Activated CD4-positive, alpha-beta T cell treated with anti-CD3 and anti-CD28 coated beads for 4 hours (primary cell): Measurements from ENCODE around the gene PACC1.

Experiments
- DNase-seq, 2 donors: peaks; one replicate each; pipeline ENCODE4 v3.0.0-alpha.2; 2020

The PACC1 gene

GRCh38 chr1:212414328-212415106 lies at the start of gene PACC1:
TSS of gene PACC1 (minus strand) at chr1:212414886. CDS start at chr1:212414757, 129 bp downstream.
- DNase-seq, result peak; percentile 78 to 83

GRCh38 chr1:212463565-212464285 lies 49.0 kb upstream of the PACC1 start:
- DNase-seq, result no peak

DNA sequence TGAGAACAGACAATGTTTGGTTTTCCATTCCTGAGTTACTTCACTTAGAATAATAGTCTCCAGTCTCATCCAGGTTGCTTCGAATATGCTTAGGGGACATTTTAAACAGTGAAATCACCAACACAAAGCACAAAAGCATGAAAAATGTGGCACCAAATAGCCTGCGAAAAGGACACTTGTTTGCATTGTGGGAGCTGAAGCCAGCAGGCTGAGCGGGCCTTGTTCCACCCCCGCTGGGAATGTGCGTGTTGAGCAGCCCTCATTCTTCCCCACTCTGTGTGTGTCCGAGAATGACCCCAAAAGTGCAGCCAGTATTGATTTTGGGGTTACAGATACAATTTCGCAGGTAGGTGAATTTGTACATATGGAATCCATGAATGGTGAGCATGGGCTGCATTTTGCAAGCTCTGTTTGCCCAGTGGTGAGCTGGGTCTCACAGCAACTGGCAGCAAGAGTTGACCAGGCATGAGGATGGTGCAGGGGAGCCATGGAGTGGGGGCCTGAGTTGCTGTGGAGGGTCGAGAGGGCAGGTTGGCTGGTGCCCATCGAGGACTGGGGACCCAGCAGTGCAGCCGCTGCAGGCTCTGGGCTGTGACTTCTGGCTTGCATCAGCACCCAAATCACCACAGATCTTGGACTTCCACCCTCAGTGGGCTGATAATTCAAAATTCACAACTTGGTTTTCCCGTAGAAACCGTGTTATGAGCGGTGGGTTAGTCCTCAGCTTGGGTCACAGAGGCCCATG lies 47.4 kb upstream of the PACC1 start:
- DNase-seq, result no peak

- no peak for DNase-seq
These were observed 45.7 kb upstream of the PACC1 start for GRCh38 chr1:212460376-212460775.

GRCh38 chr1:212459656-212460055 lies 45.0 kb upstream of the PACC1 start:
- DNase-seq, result no peak

GRCh38 chr1:212458817-212459216 lies 44.1 kb upstream of the PACC1 start:
- DNase-seq, result no peak

GRCh38 chr1:212457740-212458338 lies 43.2 kb upstream of the PACC1 start:
- DNase-seq, result peak; percentile 36 to 63

- peak; percentile 73 to 85 for DNase-seq
These were observed 41.3 kb upstream of the PACC1 start for GRCh38 chr1:212455803-212456528.

GRCh38 chr1:212455401-212455800 lies 40.7 kb upstream of the PACC1 start:
- no peak for DNase-seq

DNA sequence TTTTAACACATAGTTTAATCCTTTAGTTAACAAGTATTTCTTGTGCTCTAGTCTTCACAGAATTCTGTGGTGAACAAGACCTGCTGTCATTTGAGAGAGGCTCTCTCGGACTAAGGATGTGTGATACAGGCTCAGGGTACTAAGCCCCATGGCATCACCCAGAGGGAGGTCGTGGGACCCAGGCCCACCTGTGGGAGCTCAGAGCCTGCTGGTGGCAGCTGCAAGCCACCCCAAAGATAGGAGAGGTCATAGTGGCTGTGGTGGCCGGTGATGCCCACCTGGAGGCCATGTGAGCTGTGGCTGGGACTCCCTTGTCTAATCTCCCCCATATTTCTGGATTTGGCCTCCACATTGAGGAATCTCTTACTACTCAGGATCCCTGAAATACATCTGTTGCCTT lies 40.1 kb upstream of the PACC1 start:
- DNase-seq, result no peak

- no peak for DNase-seq
These were observed 38.6 kb upstream of the PACC1 start for GRCh38 chr1:212453156-212453857.

GRCh38 chr1:212452323-212453155 lies 37.9 kb upstream of the PACC1 start:
- no peak for DNase-seq

DNA sequence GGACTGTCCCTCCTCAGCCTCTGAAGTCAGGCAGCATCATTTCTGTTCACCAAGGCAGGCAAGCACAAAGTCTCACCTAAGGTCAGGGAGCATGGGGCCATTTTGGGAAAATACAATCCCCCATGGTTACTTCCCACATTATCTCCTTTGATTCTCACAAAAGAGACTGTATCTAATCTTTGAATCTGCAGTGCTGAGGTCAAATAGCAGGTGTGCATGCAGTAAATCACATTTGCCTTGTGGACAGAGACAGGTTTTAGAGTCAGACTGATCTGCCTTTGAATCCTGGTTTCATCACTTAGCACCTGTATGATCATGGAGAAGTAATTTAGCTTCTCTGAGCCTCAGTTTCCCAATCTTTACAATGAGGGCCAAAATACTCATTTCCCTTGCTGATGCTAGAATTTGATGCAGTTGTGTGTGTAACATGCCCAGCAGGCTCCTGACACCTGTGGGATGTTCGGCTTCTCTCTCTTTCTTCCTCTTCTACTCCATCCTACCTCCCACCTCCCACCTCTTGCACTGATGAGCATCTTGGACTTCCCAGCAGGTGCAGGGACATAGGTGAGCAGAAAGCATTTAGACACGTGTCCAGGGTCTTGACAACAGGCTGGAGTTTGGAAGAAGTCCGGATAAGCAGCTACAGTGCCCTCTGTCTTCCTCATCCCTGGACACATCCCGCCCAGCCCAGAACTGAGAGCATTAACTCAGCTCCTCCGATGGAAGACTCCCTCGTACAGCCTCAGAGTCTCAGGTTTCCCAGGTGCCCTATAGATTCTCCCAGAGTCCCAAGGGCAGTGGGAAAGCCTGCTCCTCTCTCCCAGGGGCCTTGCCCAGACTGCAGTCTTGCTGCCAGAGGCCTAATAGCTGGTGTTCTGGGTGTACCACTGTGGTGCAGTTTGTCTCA lies 37.0 kb upstream of the PACC1 start:
- DNase-seq, result no peak

DNA sequence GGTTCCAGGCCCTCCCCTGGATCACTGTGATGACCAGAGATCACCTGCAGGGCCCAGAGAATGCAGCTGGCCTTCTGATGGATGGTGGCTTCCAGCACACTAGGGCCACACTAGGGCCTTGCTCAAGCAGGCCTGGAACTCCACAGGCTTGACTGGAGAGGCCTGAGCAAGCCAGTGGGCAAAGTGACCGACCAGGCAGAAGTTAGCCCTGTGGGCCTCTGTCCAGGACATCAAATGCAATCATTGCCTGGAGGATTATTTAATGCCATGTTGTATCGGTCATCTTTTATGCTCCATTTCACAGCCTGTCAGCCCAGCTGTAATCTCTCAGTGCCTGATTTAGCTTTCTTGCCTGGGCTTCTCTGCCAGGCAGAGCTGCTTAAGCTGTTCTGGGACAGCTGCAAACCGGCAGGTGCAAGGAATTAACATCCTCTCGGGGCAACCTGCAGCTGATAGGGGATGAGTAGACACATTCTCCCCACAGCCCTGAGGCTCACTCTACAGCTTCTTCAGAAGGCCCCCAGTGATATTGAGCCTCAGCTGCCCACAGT lies 35.7 kb upstream of the PACC1 start:
- DNase-seq, result no peak

- no peak for DNase-seq
These were observed 32.8 kb upstream of the PACC1 start for GRCh38 chr1:212447478-212447877.

DNA sequence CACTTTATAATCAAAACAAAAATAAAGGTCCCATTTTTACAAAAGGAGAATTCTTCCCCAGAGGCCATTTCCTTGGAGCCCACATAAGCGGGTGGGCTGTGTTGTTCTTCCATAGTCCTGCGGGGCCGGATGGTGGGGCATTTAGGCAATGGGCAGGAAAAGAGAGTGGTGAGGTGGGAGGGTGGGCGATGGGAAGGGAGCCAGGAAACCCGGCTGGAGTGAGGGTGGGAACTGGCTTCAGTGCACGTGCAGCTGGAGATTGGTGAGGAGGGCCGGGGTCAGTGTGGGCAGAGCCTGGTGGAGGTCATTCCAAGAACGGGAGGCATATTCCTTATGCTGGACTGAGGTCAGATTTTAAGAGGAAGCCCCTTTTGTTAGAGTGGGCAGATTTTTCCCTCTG lies 31.6 kb upstream of the PACC1 start:
- DNase-seq, result no peak

GRCh38 chr1:212442408-212442807 lies 27.7 kb upstream of the PACC1 start:
- no peak for DNase-seq

DNA sequence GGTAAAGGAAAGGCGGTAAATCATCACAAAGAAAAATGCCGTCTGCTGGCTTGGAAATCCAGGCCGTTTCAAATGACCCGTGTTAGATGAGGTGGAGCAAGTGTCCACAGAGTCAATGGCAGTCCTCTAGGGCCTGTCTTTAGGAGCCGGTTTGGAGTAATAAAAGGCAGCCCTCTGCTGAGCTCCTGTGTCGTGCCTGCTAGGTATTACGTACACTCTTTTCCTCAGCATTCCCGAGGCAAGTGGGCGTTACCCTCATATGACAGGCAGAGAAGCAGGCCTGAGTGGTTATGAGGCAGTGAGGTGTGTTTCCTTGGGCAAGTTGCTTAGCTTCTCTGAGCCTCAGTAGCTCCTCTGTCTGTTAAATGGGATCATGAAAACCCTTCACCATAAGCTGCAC lies 25.7 kb upstream of the PACC1 start:
- DNase-seq, result no peak

DNA sequence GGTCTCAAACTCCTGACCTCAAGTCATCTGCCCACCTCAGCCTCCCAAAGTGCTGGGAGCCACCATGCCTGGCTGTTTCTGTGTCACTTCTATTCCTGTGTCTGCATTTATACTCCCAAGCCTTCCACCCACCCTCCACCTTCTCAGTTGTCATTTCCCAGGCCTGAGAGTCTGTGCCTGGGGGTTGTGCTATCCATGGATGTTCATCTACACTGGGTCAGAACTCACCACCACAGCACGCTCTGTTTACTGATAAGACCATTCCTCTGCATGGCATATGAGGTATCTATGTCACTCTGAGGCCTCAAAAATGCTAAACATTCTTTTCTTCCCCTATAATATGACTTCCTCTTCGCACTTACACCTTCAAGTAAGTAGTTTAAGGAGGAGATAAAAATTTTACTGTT lies 24.1 kb upstream of the PACC1 start:
- no peak for DNase-seq
